Hematopoietic multipotent progenitor cell (in vitro differentiated cells): ENCODE measurements around the gene SLC2A4. TPM values are rescaled to one million over a fixed set of nuclear protein-coding genes. Genes with fewer than 3 reads are reported as not detected.
"Not testable (repeated sequence)": the region's sequence is repeated elsewhere in the genome, so short reads cannot be mapped to it uniquely, and the experiment has no call there.

Source experiments
- DNase-seq, 3 donors: peaks; one replicate each; pipeline ENCODE4 v3.0.0-alpha.2; 2011 to 2015; ENCODE audit warnings: low read depth in 2 of 3, low spot score in 2 of 3
- total RNA-seq: library from RNA; depleted of rRNA; stranded (reverse); fragments of >200 nt; gene quantifications from one replicate; pipeline ENCODE4 v1.2.3, GENCODE V29; 2012

Gene SLC2A4
- total RNA-seq, 1 donor = 1.9 TPM

DNA sequence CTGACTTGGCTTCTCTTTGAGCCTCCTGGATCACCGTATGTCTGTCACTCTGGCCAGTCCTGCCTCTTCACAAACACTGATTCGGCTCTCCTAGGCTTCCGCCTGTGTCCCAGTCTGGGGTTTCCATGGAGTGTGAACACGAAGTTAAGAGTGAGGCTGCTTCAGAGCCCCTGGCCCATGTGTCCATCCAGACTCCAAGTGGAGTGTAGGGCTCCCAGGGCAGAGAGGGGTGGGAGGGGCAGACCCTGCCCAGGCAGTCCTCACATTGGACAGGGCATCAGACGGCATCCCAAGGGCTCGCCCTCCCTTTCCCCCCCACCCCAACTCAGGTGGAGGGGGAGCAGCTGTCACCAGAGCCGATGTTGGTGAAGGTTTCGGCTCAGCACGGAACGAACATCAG, 37.7 kb upstream of the SLC2A4 start:
- not testable (repeated sequence) for DNase-seq

DNA sequence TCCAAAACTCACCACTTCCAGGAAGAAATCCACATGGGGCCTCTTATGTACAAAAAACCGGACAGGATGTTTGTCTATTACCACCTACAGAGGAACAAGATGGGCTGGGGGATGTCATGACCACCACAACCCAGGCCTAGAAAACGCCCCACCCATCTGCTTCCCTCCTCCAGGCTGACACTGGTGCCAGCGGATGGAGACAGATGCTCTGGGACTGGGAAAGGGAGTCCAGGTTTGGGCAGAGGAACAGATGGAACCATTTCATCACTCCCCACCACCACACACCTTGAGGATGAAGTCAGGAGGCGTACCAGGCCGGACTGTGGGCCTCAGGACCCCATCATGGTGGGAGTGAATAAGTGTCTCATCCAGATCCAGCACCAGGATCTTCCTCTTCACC, 34.7 kb upstream of the SLC2A4 start:
- no peak for DNase-seq

DNA sequence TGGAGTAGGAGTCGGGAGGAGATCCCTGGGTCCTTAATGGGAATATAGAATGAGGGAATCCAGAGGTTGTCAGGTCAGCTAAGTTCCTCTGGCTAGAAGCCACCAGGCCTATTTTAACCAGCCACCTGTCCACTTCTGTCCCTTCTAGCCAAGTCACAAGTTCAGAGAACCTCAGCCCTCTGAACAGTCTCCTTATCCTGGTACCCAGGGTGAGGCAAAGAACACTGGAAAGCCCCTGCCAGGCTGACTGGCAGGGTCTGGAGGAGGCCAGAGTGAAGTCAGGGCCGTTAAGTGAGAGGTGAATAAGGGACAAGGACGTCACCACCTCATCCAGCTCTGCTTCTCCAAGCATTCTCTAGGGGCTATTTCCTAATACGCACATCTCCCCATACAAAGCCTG, 32.7 kb upstream of the SLC2A4 start:
- no peak for DNase-seq

DNA sequence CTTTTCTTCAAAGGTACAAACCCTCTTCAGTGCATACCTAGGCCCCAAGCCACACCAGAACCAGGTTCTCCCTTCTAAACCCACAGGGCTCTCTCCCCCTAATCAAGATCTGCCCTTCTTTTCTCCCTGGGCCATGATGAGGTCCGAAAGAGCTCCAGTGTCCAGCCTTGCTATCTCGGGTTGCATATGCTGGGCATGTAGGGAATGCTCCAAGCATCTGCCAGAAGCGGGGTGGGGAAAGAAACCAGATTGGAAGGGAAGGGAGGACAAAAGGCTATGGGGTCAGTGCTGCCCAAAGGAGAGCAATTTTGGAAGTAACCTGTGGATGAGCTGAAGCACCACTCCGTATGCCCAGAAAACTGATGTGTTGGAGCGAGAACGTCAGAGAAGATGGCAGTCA, 32.3 kb upstream of the SLC2A4 start:
- DNase-seq = no peak

DNA sequence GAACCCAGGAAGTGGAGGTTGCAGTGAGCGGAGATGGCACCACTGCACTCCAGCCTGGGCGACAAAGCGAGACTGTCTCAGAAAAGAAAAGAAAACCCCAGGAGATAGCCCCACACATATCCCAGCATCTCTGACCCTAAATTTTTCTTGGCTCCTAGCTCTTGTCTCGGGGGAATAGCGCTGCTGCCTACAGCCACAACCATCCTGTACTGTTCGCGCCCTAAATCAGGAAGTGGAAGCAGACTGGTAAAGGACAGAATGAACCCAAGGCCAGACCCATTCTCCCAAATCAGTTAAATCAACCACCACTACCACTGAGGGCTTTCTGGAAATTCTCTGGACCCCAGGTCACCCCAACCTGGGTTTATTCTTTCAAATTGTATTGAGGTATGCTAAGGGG, 31.7 kb upstream of the SLC2A4 start:
- DNase-seq = no peak

DNA sequence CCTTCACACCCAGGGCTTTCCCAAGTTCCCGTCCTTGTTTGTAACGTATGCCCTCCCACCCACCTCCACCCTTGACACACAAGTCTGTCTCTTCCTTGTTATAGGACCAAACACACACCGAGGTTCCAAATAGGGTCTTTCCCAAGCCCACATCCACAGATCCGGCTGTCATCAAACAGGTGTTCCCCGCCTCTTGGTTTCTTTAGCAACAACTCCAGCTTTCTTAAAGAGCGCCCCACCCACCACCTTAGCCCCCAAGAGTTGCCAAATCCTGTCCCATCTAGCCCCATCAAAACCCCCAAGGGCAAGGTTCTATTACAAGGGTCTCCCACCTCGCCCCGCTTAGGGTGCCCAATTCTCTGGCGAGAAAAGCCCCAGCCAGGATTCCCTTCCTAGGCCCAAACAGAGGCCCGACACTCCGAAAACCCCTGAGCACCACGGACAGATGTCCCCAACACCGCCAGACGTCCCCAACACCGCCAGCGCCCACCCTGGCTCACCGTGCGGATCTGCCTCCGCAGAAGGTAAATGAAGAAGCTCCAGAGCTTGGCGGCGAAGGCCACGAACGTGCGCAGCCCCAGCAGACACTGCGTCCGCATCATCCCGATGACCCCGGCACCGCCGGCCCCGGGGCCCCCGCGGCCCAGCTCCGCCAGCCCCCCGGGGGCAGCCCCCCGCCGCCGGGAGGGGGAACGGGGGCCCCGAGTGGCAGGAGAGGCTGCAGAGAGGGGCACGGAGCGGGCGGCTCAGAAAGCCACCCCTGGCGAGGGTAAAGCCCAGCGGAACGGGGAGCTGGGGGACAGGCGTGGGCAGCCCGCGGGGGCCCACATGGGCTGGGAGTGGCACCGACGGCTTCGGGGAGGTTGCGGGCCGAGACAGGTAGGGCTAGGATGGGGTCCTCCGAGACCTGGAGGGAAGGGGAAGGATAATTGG, 30.6 kb upstream of the SLC2A4 start:
- DNase-seq = peak in 2 of 3 donors; percentile 54 to 57

DNA sequence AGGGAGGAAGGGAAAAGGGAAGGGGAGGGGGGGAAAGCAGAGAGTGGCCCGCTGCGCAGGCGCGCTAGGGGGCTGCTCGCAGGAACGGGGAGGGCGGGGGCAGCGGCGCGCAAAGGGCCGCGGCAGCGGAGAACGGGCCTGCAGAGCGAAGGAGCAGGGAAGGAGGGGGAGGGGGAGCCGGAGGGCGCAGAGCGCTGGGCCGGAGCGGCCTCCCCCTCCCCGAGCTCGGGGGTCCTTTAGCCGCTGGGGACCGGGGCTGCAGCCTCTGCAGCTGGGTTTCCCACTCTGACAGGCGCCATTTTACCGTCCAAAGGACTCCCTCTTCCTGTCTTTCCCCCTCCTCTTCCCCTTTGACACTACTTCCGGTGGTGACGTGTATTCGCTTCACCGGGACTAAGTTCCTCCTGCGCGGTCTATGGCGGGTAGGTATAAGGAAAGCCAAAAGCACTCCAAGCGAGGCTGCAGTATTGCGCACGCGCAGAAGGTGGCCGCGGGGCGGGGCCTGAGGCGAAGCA, 29.8 kb upstream of the SLC2A4 start, which contains the start of gene CTDNEP1:
Gene CTDNEP1, minus strand, starts transcription at position 74 of the 515 bp plus-strand sequence. CDS start 438 bp downstream, outside the sequence.
- peak in 2 of 3 donors; percentile 99 to 100 for DNase-seq

DNA sequence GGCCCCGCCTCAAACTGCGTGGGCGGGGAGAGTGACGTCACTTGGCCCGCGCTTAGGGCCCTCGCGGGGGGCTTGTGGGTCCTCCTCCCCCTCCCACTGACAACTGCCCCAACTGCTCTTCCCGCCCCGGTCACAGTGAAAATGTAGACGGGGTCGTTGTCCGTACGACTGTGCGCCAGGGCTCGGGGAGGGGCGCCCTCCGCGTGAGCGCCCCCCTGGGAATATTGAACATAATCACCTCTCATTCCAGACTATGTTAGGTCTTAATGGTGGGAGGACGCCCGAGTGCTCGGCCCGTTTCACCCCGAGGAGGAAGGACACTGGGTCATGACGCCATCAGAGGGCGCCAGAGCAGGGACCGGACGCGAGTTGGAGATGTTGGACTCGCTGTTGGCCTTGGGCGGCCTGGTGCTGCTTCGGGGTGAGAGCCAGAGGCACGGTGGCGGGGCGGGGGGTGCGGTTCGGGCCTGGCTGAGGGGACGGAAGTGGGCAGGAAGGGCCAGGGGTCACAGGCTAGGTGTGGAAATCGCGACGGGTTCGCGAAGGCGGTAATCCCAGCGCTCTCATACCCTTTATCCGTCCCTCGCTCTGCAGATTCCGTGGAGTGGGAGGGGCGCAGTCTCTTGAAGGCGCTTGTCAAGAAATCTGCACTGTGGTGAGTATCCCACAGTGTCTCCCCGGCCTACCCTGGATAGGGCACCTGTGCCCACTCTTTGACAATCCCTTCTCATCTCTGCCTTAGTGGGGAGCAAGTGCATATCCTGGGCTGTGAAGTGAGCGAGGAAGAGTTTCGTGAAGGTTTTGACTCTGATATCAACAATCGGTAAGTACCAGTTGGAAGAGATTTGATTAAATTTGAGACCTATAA, 29.1 kb upstream of the SLC2A4 start, which contains the start of gene ELP5:
Gene ELP5, plus strand, starts transcription at position 40 of the 868 bp plus-strand sequence. Its CDS starts 336 bp downstream, at position 376.
- peak in 2 of 3 donors; percentile 96 to 99 for DNase-seq

DNA sequence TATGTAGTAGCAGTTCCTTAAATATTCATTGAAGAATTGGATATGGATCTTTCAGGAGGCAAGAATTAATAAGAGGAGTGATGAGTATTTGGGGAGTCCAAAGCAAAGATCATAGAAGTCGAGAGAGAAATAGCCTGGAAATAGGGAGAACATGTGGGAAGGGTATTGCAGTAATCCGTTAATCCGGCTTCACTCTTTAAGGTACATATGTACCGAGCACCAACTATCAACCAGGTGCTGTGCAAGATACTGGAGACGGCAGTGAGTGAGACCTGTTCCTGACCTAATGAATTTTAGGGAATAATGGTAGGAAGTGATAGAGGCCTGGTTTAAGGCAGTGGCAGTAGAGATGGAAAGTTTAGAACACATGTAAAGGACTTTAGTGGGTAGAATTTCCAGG, 28.4 kb upstream of the SLC2A4 start:
- no peak for DNase-seq

DNA sequence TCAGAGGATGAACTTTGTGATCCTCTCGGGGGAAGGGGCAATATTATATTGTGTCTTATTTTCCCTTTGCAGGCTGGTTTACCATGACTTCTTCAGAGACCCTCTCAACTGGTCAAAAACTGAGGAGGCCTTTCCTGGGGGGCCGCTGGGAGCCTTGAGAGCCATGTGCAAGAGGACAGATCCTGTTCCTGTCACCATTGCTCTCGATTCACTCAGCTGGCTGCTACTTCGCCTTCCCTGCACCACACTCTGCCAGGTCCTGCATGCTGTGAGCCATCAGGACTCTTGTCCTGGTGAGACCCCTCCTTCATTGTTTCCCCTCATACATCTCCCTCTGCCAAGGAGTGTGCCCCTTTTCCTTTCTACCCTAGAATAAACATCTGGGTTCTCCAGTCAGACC, 27.0 kb upstream of the SLC2A4 start:
- DNase-seq = no peak

DNA sequence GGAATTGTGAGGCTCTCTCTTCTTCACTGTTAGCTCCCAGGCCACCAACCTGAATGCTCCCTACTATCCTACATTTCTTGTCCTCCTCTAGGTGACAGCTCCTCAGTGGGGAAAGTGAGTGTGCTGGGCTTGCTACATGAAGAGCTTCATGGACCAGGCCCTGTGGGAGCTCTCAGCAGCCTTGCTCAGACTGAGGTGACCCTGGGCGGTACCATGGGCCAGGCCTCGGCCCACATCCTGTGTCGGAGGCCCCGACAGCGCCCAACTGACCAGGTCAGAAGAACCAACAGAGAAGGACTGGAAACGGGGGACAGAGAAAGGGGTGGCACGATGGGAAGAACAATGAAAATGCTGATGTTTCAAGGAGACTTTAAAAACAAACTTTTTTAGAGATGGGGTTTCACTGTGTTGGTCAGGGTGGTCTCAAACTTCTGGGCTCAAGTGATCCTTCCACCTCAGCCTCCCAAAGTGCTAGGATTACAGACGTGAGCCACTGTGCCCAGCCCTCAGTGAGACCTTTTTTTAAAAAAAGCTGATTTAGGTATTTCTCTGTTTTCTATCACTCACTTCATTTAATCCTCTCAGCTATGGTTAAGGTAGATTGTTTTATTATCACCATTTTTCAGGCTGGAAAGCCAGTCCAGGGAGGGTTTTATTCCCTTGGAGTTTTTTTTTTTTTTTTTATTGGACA, 24.6 kb upstream of the SLC2A4 start:
- DNase-seq = no peak

DNA sequence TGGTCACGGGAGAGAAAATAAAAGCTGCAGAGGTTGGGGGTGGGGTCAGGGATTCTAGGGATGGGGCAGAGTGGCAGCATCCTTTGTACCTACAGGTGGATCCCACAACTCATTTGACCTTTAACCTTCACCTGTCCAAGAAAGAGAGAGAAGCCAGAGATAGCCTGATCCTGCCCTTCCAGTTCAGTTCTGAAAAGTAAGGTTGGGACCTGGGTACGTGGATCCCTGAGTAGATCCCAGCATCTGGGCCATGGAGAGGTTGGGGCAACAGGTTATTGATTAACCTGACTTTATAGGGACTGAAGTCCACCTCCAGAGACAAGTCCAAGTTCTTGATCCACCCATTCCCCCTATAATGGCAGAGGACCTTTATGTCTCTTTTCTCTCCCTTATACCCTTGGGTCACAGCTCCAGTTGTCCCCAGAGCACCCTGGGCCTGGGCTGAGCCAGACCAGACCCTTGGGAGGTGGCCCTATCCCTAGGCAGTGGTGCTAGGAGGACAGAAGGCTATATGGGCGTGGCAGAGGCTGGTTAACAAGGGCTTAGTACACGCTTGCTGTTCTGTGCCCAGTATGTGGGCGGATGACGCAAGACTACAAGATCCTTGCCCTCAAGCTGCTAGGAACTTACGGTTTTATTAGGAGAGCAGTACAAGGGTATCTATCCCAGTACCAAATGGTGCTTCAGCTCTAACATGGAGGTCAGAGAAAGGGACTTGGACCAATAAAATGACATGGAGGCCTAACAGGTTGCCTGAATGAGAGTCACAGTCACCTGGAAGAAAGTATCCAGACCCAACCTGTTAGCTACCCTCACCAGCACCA, 22.6 kb upstream of the SLC2A4 start:
- DNase-seq = no peak

DNA sequence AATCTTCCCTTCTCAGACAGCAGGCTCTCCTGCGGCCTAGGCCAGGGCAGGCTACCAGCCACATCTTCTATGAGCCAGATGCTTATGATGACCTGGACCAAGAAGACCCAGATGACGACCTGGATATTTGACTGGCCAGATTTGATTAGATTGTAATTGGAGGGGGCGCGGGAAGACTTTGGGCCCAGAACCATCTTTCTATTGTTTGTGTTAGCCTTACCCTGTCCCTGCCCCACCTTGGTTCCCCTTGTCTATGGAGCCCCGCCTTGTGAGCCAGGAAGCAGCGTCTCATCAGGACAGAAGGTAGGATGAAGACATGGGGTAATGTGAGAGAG, 22.0 kb upstream of the SLC2A4 start:
- DNase-seq = no peak

DNA sequence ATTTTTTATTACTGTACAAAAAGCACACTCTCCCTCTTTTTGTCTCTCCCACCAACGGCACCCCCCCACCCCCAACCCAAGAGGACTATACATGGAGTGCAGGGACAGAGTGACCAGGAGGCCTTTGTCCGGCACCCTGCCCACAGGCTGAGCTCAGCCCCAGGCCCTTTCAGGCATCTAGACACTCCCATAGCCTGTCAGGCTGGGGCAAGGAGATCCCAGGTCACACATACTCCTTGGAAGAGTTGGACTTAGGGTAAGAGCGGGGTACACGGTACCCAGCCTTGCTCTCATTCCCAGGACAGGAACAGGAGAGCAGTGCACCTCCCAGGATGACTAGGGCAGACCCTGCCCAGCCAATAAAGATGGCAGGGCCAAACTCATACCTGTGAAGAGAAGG, 21.4 kb upstream of the SLC2A4 start:
- no peak for DNase-seq

DNA sequence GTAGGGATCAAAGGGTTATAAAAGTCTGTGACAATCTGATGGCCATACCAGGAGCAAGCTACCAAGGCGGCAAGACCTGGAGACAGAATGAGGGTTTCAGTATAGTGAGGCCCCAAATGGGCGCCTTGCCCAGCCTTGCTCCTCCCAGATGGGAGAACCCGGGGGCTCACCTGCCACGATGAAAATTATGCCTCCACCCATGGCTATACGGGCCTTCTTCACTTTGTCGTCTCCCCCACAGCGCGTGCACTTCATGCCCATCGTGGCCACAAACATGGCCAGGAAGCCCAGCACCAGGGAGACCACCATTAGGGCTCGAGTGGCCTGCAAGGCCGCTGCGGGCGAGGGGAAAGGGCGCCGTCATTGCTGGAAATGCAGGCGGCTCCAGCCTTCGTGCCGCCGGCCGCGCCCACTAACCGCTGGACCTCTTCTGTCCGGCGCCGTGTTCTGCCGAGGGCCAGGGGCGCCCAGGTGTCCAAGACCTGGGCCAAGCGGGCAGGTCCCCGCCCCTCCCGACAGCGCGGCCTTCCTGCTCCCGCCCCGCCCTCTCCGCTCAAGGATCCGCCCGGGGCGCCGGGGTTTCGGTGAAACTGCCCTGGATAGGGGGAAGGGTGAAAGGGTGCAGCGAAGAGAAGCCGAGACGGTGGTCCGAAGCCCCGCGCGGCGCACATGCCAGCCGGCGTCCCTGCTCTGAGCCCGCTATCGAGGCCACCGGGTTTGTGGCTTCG, 20.7 kb upstream of the SLC2A4 start:
- peak in 2 of 3 donors; percentile 18 to 39 for DNase-seq

DNA sequence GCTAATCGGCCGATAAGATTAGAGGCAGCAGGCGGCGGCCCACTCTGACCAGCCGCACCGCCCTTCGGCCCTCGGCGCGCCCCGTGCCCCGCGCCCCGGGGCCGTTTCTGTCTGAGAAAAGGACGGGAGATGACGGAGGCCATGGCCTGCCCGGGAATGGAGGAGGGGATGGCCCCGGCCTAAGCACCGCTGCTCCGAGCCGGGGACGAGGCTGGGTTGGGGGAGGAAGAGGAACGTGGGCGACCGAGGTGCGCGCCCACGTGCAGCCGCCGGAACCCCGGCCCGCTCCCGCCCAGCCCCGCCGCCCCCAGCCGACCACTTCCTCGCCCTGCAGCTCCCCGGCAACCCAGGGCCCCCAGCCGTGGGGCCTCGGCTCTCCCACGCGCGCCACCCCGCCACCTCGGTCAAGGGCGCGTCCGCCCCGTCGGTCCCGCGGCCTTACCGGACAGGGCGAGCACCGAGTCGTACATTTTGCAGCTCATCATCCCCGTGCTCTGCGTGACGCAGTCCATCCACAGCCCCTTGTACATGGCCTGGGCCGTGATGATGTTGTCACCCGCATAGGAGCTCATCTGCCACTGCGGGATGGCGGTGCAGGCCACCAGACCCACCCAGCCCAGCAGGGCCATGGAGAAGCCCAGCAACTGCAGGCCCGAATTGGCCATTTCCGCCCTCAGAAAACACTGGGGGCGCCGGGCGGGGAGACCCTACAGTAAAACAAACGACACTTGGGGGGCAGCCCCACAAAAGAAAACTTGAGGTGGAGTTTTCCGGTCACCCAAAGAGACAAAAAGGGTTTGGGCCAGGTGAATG, 19.9 kb upstream of the SLC2A4 start:
- peak in 2 of 3 donors; percentile 29 to 33 for DNase-seq

DNA sequence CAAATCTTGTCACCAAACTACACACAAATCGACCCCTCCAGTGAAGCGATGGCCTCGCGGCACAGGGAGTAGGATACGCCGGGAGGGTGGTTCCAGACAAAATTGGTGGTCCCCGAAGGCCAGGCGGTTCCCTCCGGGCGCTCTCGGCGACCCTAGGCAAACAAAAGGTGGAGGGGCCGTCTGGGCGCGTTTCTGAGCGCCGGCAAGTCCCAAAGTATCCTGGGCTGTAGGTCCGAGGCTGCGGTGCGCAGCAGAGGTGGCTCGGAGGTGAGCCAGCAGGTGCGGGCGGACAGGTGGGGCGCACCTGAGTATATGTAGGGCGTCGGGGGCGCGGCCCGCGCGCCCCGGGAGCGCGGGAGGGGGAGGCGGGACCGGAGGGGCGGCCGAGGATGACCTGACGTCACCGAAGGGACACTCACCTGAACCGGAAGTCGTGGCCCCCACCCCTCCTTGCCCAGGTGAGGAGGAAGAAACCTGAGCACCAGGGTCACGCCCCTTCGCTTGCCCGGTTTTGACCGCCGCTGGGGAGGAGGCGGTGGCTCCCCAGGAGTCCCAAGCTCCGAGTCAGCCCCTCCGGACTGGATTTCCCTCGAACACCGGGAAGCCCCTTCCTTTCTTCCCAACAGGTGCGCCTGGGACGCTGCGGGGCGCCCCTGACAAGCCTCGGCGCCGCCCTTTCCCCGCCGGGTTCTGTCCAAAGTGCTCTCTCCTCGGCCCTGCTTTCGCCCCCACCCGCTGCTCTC, 19.2 kb upstream of the SLC2A4 start, which contains the start of gene CLDN7:
Gene CLDN7, minus strand, starts transcription at position 287 of the 743 bp plus-strand sequence. CDS start 435 bp downstream, outside the sequence.
- DNase-seq = no peak
